Kidney (tissue), 14 donors: Measurements from ENCODE around the gene SERPINI1. TPM values are rescaled to one million over a fixed set of nuclear protein-coding genes. Genes with fewer than 3 reads are reported as not detected.

ENCODE experiments used
- DNase-seq, 5 donors: peaks; one replicate each; pipeline ENCODE4 v3.0.0-alpha.2; 2013 to 2020
- FAIRE-seq: peaks from 2 replicates; lab custom pipeline; 2012; peaks lifted over from hg19 to GRCh38; lab: Jason Lieb, UNC
- H3K27ac ChIP-seq, 2 donors: one replicate each; pipeline ENCODE4 v1.7.0; 2013; ENCODE audit warnings: low read depth in 2 of 2, low read length in 2 of 2, inconsistent platforms in 1 of 2
- H3K27me3 ChIP-seq: one replicate; pipeline ENCODE4 v1.7.1; 2013; ENCODE audit warnings: low read length, inconsistent platforms; ENCODE audit not compliant: control insufficient read depth, insufficient read depth
- H3K36me3 ChIP-seq, 3 donors: one replicate each; pipeline versions ENCODE4 v1.7.0 to v1.7.1; 2013; ENCODE audit warnings: low read length in 3 of 3, control low read depth in 1 of 3, inconsistent platforms in 1 of 3; ENCODE audit not compliant: insufficient read depth in 3 of 3, control insufficient read depth in 2 of 3
- H3K4me1 ChIP-seq, 3 donors: one replicate each; pipeline versions ENCODE4 v1.7.0 to v1.7.1; 2013; ENCODE audit warnings: low read length in 3 of 3, inconsistent platforms in 1 of 3, low read depth in 1 of 3; ENCODE audit not compliant: control insufficient read depth in 2 of 3, insufficient read depth in 2 of 3
- H3K4me3 ChIP-seq, 3 donors: one replicate each; pipeline versions ENCODE4 v1.7.0 to v1.8.1; 2013; ENCODE audit warnings: low read length in 3 of 3, control low read depth in 1 of 3, inconsistent platforms in 1 of 3
- H3K9ac ChIP-seq, 3 donors: one replicate each; pipeline versions ENCODE4 v1.7.0 to v1.7.1; 2013; ENCODE audit warnings: low read length in 3 of 3, control low read depth in 1 of 3, inconsistent platforms in 1 of 3
- H3K9me3 ChIP-seq, 3 donors: one replicate each; pipeline versions ENCODE4 v1.7.0 to v1.7.1; 2013; ENCODE audit warnings: low read length in 3 of 3, control low read depth in 1 of 3, inconsistent platforms in 1 of 3; ENCODE audit not compliant: control insufficient read depth in 2 of 3, insufficient read depth in 1 of 3
- CTCF ChIP-seq: IDR thresholded peaks from 3 replicates; pipeline ENCODE4 v1.5.1; 2012; ENCODE audit warnings: mild to moderate bottlenecking, moderate library complexity, borderline replicate concordance; ENCODE audit not compliant: insufficient read depth; ENCODE audit errors: extremely low read depth
- intact Hi-C: fragments of 100-400 bp; cut with DNase I; formaldehyde crosslinking; loops from one replicate; pipeline ENCODE4 v1.11.1; 2022
- polyA plus RNA-seq: library from polyadenylated mRNA; stranded (reverse); fragments of 350-450 nt; fragmentation: Illumina TruSeq; extraction: RNeasy Lipid Tissue Mini Kit (QIAGEN cat#74804); gene quantifications from one replicate; pipeline ENCODE4 v1.2.3, GENCODE V29; 2014; ENCODE audit warnings: low read depth, low replicate concordance; ENCODE audit not compliant: insufficient read depth
- total RNA-seq: library from RNA; stranded (reverse); fragmentation: NEBNext Ultra II Directional; extraction: Animal tissue kit (Norgen Biotek cat#: 25700); gene quantifications from one replicate; pipeline ENCODE4 v1.2.1, GENCODE V29; 2021
- donor health status: control.
- donor health status: control.
- donor health status: control.
- donor health status: control.
- donor health status: control.
- donor health status: DM: yes; HTN: yes; CAD: no.
- donor health status: Normal renal cell carcinoma (clear cell type).

The SERPINI1 gene
- total and polyA plus RNA-seq, 2 donors from 2014 or later, result 9.5 to 35.3 TPM

DNA sequence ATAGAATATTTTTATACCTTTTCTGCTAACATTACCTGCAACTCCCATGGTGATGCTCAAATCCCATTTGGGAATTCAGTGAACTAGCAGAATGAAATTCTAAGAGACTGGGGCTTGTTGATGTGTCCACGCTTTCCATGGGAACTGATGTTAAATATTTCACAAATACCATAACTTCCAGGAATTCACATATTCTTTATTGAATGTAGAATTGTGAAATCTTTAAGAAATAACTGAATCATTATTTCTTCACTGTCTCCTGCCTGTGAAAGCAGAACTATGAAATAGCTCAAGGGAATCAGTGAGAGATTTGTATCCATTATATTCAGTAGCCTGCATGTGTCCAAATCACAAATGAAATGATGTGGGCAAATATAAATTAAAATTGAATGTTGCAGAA lies 130.8 kb downstream of the SERPINI1 start:
- no peak for TF ChIP-seq CTCF

DNA sequence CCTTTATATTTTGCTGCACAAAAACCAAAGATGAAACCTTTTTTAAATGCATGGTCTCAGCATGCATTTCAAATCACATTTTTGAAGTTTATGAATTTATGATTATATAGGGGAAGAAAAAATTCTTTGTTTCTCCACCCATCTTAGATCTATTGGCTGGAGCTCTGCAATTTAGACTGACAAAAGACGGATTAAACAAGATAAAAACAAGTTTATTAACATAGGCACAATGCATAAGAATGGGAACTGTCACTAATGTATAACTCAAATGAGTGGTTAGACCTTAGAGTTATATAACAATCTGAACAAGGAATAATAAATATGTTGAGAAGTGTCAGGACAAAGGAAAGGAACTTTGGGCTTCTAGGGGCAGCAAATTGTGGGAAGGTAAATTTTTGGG lies 132.5 kb downstream of the SERPINI1 start:
- Histone ChIP-seq H3K9me3 (no peaks in the 10 kb centered on the region), H3K4me3 (no peak overlapping the region), H3K27ac (no peak overlapping the region), H3K9ac (no peak overlapping the region), H3K4me1 (peaks cover 0 to 6% (median 0%) of the 10 kb centered on the region in 3 donors), H3K27me3 (no peaks in the 10 kb centered on the region), H3K36me3 (no peaks in the 10 kb centered on the region)
- FAIRE-seq (no peak), DNase-seq (no peak)
- no peak for TF ChIP-seq CTCF
- intact Hi-C loops, result no loop called here

More for the DNA sequence above, 130.8 kb downstream of the SERPINI1 start:
- FAIRE-seq (no peak), DNase-seq (no peak)
- H3K4me1 ChIP-seq, result peaks cover 0 to 6% (median 0%) of the 10 kb centered on the region in 3 donors
- no peak overlapping the region for H3K4me3 ChIP-seq
- no peaks in the 10 kb centered on the region for H3K27me3 ChIP-seq
- H3K36me3 ChIP-seq, result no peaks in the 10 kb centered on the region
- intact Hi-C loops, result no loop called here
- H3K27ac ChIP-seq, result no peak overlapping the region
- H3K9me3 ChIP-seq, result no peaks in the 10 kb centered on the region
- H3K9ac ChIP-seq, result no peak overlapping the region

DNA sequence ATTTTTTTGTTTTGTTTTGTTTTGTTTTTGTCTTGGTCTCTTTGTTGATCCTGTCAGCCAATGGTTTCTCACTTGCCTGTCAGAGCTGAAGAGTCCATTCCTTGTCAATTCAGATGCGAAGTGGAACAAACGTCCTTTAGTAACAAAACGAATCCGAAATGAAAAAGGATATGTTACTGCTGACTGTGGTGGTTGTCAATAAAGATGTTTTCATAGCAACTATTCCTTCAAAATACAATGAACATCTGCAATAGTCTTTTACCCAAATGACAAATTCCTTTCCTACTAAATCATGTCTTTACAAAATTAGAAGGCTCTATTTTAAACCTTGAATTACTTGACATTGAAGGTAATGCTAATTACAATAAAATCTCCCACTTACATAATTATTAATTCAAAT lies 134.7 kb downstream of the SERPINI1 start:
- Histone ChIP-seq H3K36me3 (no peaks in the 10 kb centered on the region), H3K9me3 (no peaks in the 10 kb centered on the region), H3K4me1 (no peaks in the 10 kb centered on the region), H3K27ac (no peak overlapping the region), H3K9ac (no peak overlapping the region), H3K4me3 (no peak overlapping the region), H3K27me3 (no peaks in the 10 kb centered on the region)
- TF ChIP-seq CTCF, result no peak
- no peak for FAIRE-seq
- intact Hi-C loops, result no loop called here
- DNase-seq, result no peak

GRCh38 chr3:167870759-167871158 lies 135.2 kb downstream of the SERPINI1 start:
- no peak for TF ChIP-seq CTCF
- DNase-seq (no peak), FAIRE-seq (no peak)
- Histone ChIP-seq H3K4me3 (no peak overlapping the region), H3K27me3 (no peaks in the 10 kb centered on the region), H3K9ac (no peak overlapping the region), H3K4me1 (peaks cover 0 to 1% (median 0%) of the 10 kb centered on the region in 3 donors), H3K36me3 (no peaks in the 10 kb centered on the region), H3K27ac (no peak overlapping the region), H3K9me3 (no peaks in the 10 kb centered on the region)
- intact Hi-C loops, result no loop called here
